ENCODE results near the gene GCSAM. TPM values are rescaled to one million over a fixed set of nuclear protein-coding genes. Genes with fewer than 3 reads are reported as not detected.

Gene GCSAM
- total and polyA plus RNA-seq, 2 donors (not counting 3 experiments of a cell fraction or from before 2014, with no cell fraction given) = not detected

GRCh38 chr3:112141293-112141692 is 8.2 kb upstream of the GCSAM start:
- H3K9me1 ChIP-seq (replicated peaks; ENCODE audit: control insufficient read depth, extremely low read depth, insufficient read depth, low read length) = no peaks in the 10 kb centered on the region
- H3K27ac ChIP-seq (ENCODE audit: insufficient read depth, low read depth, low read length) = no peak overlapping the region
- no peaks in the 10 kb centered on the region for H3K9me3 ChIP-seq (replicated peaks; ENCODE audit: control insufficient read depth, insufficient read depth, low read length)
- no peak for TF ChIP-seq POLR2AphosphoS5 (IDR thresholded peaks at IDR 0.05; ENCODE audit: insufficient read depth, low read depth, low read length)
- no peaks in the 10 kb centered on the region for H3K4me1 ChIP-seq (ENCODE audit: control insufficient read depth, extremely low read depth, insufficient read depth, low read length)
- no peak overlapping the region for H3K4me2 ChIP-seq (ENCODE audit: insufficient read depth, low read length)
- no peak for FAIRE-seq
- dilution Hi-C loops (cut with MboI; ENCODE audit: extremely low pct_ligation_motif_present, low sequenced_read_pairs) = no loop called here
- ChIA-PET CTCF (no interaction called here), POLR2A (no interaction called here)
- no peak overlapping the region for H2AFZ ChIP-seq (ENCODE audit: low read depth, low read length)
- H3K36me3 ChIP-seq (ENCODE audit: control insufficient read depth in 2 of 2, extremely low read depth in 1 of 2, insufficient read depth in 2 of 2, low read length in 2 of 2) = no peaks in the 10 kb centered on the region
- DNase-seq (ENCODE audit: low read depth, low spot score) = no peak
- intact Hi-C loops (cut with micrococcal nuclease) = no loop called here
- no TSS peak for BruUV-seq (replicated peaks)
- no peaks in the 10 kb centered on the region for H4K20me1 ChIP-seq (replicated peaks; ENCODE audit: control insufficient read depth, extremely low read depth, insufficient read depth, low read length)
- no peak overlapping the region for H3K9ac ChIP-seq (replicated peaks; ENCODE audit: extremely low read depth, insufficient read depth, low read length)
- H3K4me3 ChIP-seq (replicated peaks in 1 of 3; ENCODE audit: insufficient read depth in 1 of 3, low read depth in 1 of 3, low read length in 3 of 3) = no peak overlapping the region
- H3K27me3 ChIP-seq (ENCODE audit: control insufficient read depth in 2 of 2, insufficient read depth in 2 of 2, low read length in 2 of 2) = peaks cover 3 to 5% of the 10 kb centered on the region in 2 experiments
- H3K79me2 ChIP-seq (ENCODE audit: control insufficient read depth, insufficient read depth, low read length) = no peaks in the 10 kb centered on the region

GRCh38 chr3:112140584-112140983 is 7.5 kb upstream of the GCSAM start:
- POLR2A ChIA-PET = no interaction called here
- dilution Hi-C loops (cut with MboI; ENCODE audit: extremely low pct_ligation_motif_present, low sequenced_read_pairs) = no loop called here

More at GRCh38 chr3:112140584-112140983, 7.5 kb upstream of the GCSAM start:
- CTCF ChIA-PET = no interaction called here
- H3K9me3 ChIP-seq (replicated peaks; ENCODE audit: control insufficient read depth, insufficient read depth, low read length) = no peaks in the 10 kb centered on the region
- peaks cover 3 to 5% of the 10 kb centered on the region in 2 experiments for H3K27me3 ChIP-seq (ENCODE audit: control insufficient read depth in 2 of 2, insufficient read depth in 2 of 2, low read length in 2 of 2)
- H3K27ac ChIP-seq (ENCODE audit: insufficient read depth, low read depth, low read length) = no peak overlapping the region
- no peak overlapping the region for H3K4me3 ChIP-seq (replicated peaks in 1 of 3; ENCODE audit: insufficient read depth in 1 of 3, low read depth in 1 of 3, low read length in 3 of 3)
- H3K79me2 ChIP-seq (ENCODE audit: control insufficient read depth, insufficient read depth, low read length) = no peaks in the 10 kb centered on the region
- no peaks in the 10 kb centered on the region for H4K20me1 ChIP-seq (replicated peaks; ENCODE audit: control insufficient read depth, extremely low read depth, insufficient read depth, low read length)
- H3K9ac ChIP-seq (replicated peaks; ENCODE audit: extremely low read depth, insufficient read depth, low read length) = no peak overlapping the region
- no peaks in the 10 kb centered on the region for H3K9me1 ChIP-seq (replicated peaks; ENCODE audit: control insufficient read depth, extremely low read depth, insufficient read depth, low read length)
- BruUV-seq (replicated peaks) = no TSS peak
- H2AFZ ChIP-seq (ENCODE audit: low read depth, low read length) = no peak overlapping the region
- FAIRE-seq (no peak), DNase-seq (ENCODE audit: low read depth, low spot score) (no peak)
- no peaks in the 10 kb centered on the region for H3K36me3 ChIP-seq (ENCODE audit: control insufficient read depth in 2 of 2, extremely low read depth in 1 of 2, insufficient read depth in 2 of 2, low read length in 2 of 2)
- H3K4me1 ChIP-seq (ENCODE audit: control insufficient read depth, extremely low read depth, insufficient read depth, low read length) = no peaks in the 10 kb centered on the region
- intact Hi-C loops (cut with micrococcal nuclease) = no loop called here
- H3K4me2 ChIP-seq (ENCODE audit: insufficient read depth, low read length) = no peak overlapping the region
- TF ChIP-seq JUN (IDR thresholded peaks at IDR 0.05; ENCODE audit: borderline replicate concordance, insufficient read depth, insufficient read length, low read depth) (no peak), POLR2A (IDR thresholded peaks at IDR 0.05; ENCODE audit: low read depth, low read length) (no peak), FOS (IDR thresholded peaks at IDR 0.05; ENCODE audit: borderline replicate concordance, insufficient read depth, low read length) (no peak)
- TF ChIP-seq, protein P1, sequence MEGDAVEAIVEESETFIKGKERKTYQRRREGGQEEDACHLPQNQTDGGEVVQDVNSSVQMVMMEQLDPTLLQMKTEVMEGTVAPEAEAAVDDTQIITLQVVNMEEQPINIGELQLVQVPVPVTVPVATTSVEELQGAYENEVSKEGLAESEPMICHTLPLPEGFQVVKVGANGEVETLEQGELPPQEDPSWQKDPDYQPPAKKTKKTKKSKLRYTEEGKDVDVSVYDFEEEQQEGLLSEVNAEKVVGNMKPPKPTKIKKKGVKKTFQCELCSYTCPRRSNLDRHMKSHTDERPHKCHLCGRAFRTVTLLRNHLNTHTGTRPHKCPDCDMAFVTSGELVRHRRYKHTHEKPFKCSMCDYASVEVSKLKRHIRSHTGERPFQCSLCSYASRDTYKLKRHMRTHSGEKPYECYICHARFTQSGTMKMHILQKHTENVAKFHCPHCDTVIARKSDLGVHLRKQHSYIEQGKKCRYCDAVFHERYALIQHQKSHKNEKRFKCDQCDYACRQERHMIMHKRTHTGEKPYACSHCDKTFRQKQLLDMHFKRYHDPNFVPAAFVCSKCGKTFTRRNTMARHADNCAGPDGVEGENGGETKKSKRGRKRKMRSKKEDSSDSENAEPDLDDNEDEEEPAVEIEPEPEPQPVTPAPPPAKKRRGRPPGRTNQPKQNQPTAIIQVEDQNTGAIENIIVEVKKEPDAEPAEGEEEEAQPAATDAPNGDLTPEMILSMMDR (IDR thresholded peaks at IDR 0.05; ENCODE audit: extremely low read depth in 1 of 2, insufficient read depth in 1 of 2, low read depth in 1 of 2, low read length in 2 of 2) = no peak

Measured in endothelial cell of umbilical vein (primary cell).